Activated naive CD8-positive, alpha-beta T cell treated with anti-CD3 and anti-CD28 coated beads, Interleukin-2, amount 50 U/mL, for 24 hours (primary cell): ENCODE results near the gene IPO11.
"Not testable (repeated sequence)": the region's sequence is repeated elsewhere in the genome, so short reads cannot be mapped to it uniquely, and the experiment has no call there.

Experiments
- ATAC-seq: fragments of 150-1000 bp; cut with Tn5 transposase; one replicate; pipeline ENCODE4 v1.10.0; 2021
- DNase-seq: peaks from one replicate; pipeline ENCODE4 v3.0.0; 2021
- H3K27ac Mint-ChIP-seq: one replicate; pipeline ENCODE4 v1.8.0; 2021; ENCODE audit warnings: mild to moderate bottlenecking, mixed read lengths
- H3K27me3 Mint-ChIP-seq: one replicate; pipeline ENCODE4 v1.8.0; 2021; ENCODE audit warnings: mixed read lengths
- H3K36me3 Mint-ChIP-seq: one replicate; pipeline ENCODE4 v1.8.0; 2021; ENCODE audit warnings: low read depth, mixed read lengths
- H3K4me1 Mint-ChIP-seq: one replicate; pipeline ENCODE4 v1.8.0; 2021; ENCODE audit warnings: mixed read lengths
- H3K4me3 Mint-ChIP-seq: one replicate; pipeline ENCODE4 v1.8.0; 2021; ENCODE audit warnings: mild to moderate bottlenecking, moderate library complexity, mixed read lengths
- H3K9me3 Mint-ChIP-seq: one replicate; pipeline ENCODE4 v1.8.0; 2021; ENCODE audit warnings: mixed read lengths

IPO11 gene

GRCh38 chr5:62600560-62601252 is 188.1 kb downstream of the IPO11 start:
- H3K36me3 Mint-ChIP-seq: peaks cover 29% of the 10 kb centered on the region
- peaks cover 3% of the 10 kb centered on the region for H3K4me1 Mint-ChIP-seq
- H3K27me3 Mint-ChIP-seq: no peaks in the 10 kb centered on the region
- no peak overlapping the region for H3K27ac Mint-ChIP-seq
- ATAC-seq: no peak
- DNase-seq: no peak
- H3K4me3 Mint-ChIP-seq: no peak overlapping the region
- H3K9me3 Mint-ChIP-seq: no peaks in the 10 kb centered on the region

GRCh38 chr5:62603934-62604333 is 191.4 kb downstream of the IPO11 start:
- peaks cover 31% of the 10 kb centered on the region for H3K36me3 Mint-ChIP-seq
- H3K27ac Mint-ChIP-seq: no peak overlapping the region
- no peaks in the 10 kb centered on the region for H3K27me3 Mint-ChIP-seq
- DNase-seq (no peak), ATAC-seq (no peak)
- H3K9me3 Mint-ChIP-seq: no peaks in the 10 kb centered on the region
- no peak overlapping the region for H3K4me3 Mint-ChIP-seq
- H3K4me1 Mint-ChIP-seq: peaks cover 6% of the 10 kb centered on the region

- no peaks in the 10 kb centered on the region for H3K9me3 Mint-ChIP-seq
- H3K36me3 Mint-ChIP-seq: peaks cover 40% of the 10 kb centered on the region
- no peak for ATAC-seq
- H3K4me1 Mint-ChIP-seq: peaks cover 6% of the 10 kb centered on the region
- no peak overlapping the region for H3K4me3 Mint-ChIP-seq
- no peaks in the 10 kb centered on the region for H3K27me3 Mint-ChIP-seq
- no peak for DNase-seq
- H3K27ac Mint-ChIP-seq: no peak overlapping the region
Observed at GRCh38 chr5:62605638-62606037, 193.1 kb downstream of the IPO11 start.

GRCh38 chr5:62606878-62607277 is 194.3 kb downstream of the IPO11 start:
- no peaks in the 10 kb centered on the region for H3K9me3 Mint-ChIP-seq
- no peak overlapping the region for H3K27ac Mint-ChIP-seq
- peaks cover 39% of the 10 kb centered on the region for H3K36me3 Mint-ChIP-seq
- no peak for ATAC-seq
- H3K4me3 Mint-ChIP-seq: no peak overlapping the region
- peaks cover 3% of the 10 kb centered on the region for H3K4me1 Mint-ChIP-seq
- H3K27me3 Mint-ChIP-seq: no peaks in the 10 kb centered on the region
- DNase-seq: no peak

- no peak overlapping the region for H3K4me3 Mint-ChIP-seq
Observed at GRCh38 chr5:62607615-62608014, 195.1 kb downstream of the IPO11 start.

GRCh38 chr5:62608529-62609511 is 196.3 kb downstream of the IPO11 start:
- ATAC-seq (no peak), DNase-seq (no peak)
- no peak overlapping the region for H3K27ac Mint-ChIP-seq
- H3K27me3 Mint-ChIP-seq: no peaks in the 10 kb centered on the region
- peaks cover 32% of the 10 kb centered on the region for H3K36me3 Mint-ChIP-seq
- no peak overlapping the region for H3K4me3 Mint-ChIP-seq
- H3K4me1 Mint-ChIP-seq: peaks cover 3% of the 10 kb centered on the region
- no peaks in the 10 kb centered on the region for H3K9me3 Mint-ChIP-seq

More at GRCh38 chr5:62607615-62608014, 195.1 kb downstream of the IPO11 start:
- Mint-ChIP-seq H3K4me1 (peaks cover 3% of the 10 kb centered on the region), H3K27ac (no peak overlapping the region), H3K36me3 (peaks cover 36% of the 10 kb centered on the region), H3K27me3 (no peaks in the 10 kb centered on the region), H3K9me3 (no peaks in the 10 kb centered on the region)
- ATAC-seq: no peak
- DNase-seq: no peak

- no peaks in the 10 kb centered on the region for H3K9me3 Mint-ChIP-seq
- H3K4me3 Mint-ChIP-seq: no peak overlapping the region
- H3K4me1 Mint-ChIP-seq: no peaks in the 10 kb centered on the region
- no peak overlapping the region for H3K27ac Mint-ChIP-seq
- DNase-seq (no peak), ATAC-seq (no peak)
- peaks cover 21% of the 10 kb centered on the region for H3K36me3 Mint-ChIP-seq
- no peaks in the 10 kb centered on the region for H3K27me3 Mint-ChIP-seq
Observed at GRCh38 chr5:62614355-62614754, 201.8 kb downstream of the IPO11 start.

- Mint-ChIP-seq H3K36me3 (peaks cover 16% of the 10 kb centered on the region), H3K4me1 (no peaks in the 10 kb centered on the region), H3K4me3 (no peak overlapping the region), H3K27me3 (no peaks in the 10 kb centered on the region), H3K27ac (no peak overlapping the region), H3K9me3 (no peaks in the 10 kb centered on the region)
- DNase-seq (no peak), ATAC-seq (no peak)
Observed at GRCh38 chr5:62616615-62617277, 204.2 kb downstream of the IPO11 start.

GRCh38 chr5:62617943-62618342 is 205.4 kb downstream of the IPO11 start:
- no peak overlapping the region for H3K4me3 Mint-ChIP-seq
- DNase-seq (no peak), ATAC-seq (no peak)
- H3K4me1 Mint-ChIP-seq: no peaks in the 10 kb centered on the region
- no peaks in the 10 kb centered on the region for H3K9me3 Mint-ChIP-seq
- no peak overlapping the region for H3K27ac Mint-ChIP-seq
- H3K36me3 Mint-ChIP-seq: peaks cover 14% of the 10 kb centered on the region
- H3K27me3 Mint-ChIP-seq: no peaks in the 10 kb centered on the region

- no peak overlapping the region for H3K4me3 Mint-ChIP-seq
- DNase-seq (no peak), ATAC-seq (no peak)
- no peaks in the 10 kb centered on the region for H3K27me3 Mint-ChIP-seq
- no peaks in the 10 kb centered on the region for H3K9me3 Mint-ChIP-seq
- H3K36me3 Mint-ChIP-seq: peaks cover 2% of the 10 kb centered on the region
- no peak overlapping the region for H3K27ac Mint-ChIP-seq
- H3K4me1 Mint-ChIP-seq: no peaks in the 10 kb centered on the region
Observed at GRCh38 chr5:62620761-62621160, 208.2 kb downstream of the IPO11 start.

GRCh38 chr5:62621280-62621679 is 208.7 kb downstream of the IPO11 start:
- H3K4me3 Mint-ChIP-seq: no peak overlapping the region
- H3K9me3 Mint-ChIP-seq: no peaks in the 10 kb centered on the region
- ATAC-seq: no peak
- no peak overlapping the region for H3K27ac Mint-ChIP-seq
- H3K27me3 Mint-ChIP-seq: no peaks in the 10 kb centered on the region
- no peaks in the 10 kb centered on the region for H3K4me1 Mint-ChIP-seq
- no peak for DNase-seq
- peaks cover 2% of the 10 kb centered on the region for H3K36me3 Mint-ChIP-seq

GRCh38 chr5:62623271-62623670 is 210.7 kb downstream of the IPO11 start:
- H3K4me1 Mint-ChIP-seq: no peaks in the 10 kb centered on the region
- H3K9me3 Mint-ChIP-seq: no peaks in the 10 kb centered on the region
- ATAC-seq: no peak
- peaks cover 1% of the 10 kb centered on the region for H3K36me3 Mint-ChIP-seq
- H3K27me3 Mint-ChIP-seq: no peaks in the 10 kb centered on the region
- H3K27ac Mint-ChIP-seq: no peak overlapping the region
- H3K4me3 Mint-ChIP-seq: no peak overlapping the region
- DNase-seq: no peak

- H3K36me3 Mint-ChIP-seq: not testable (repeated sequence)
Observed at GRCh38 chr5:62624436-62624835, 211.9 kb downstream of the IPO11 start.

GRCh38 chr5:62626534-62626933 is 214.0 kb downstream of the IPO11 start:
- DNase-seq (no peak), ATAC-seq (no peak)
- H3K9me3 Mint-ChIP-seq: no peaks in the 10 kb centered on the region
- H3K27ac Mint-ChIP-seq: no peak overlapping the region
- peaks cover 6% of the 10 kb centered on the region for H3K36me3 Mint-ChIP-seq
- no peak overlapping the region for H3K4me3 Mint-ChIP-seq
- no peaks in the 10 kb centered on the region for H3K4me1 Mint-ChIP-seq
- H3K27me3 Mint-ChIP-seq: no peaks in the 10 kb centered on the region

More at GRCh38 chr5:62624436-62624835, 211.9 kb downstream of the IPO11 start:
- H3K27ac Mint-ChIP-seq, H3K4me3 Mint-ChIP-seq, ATAC-seq, H3K9me3 Mint-ChIP-seq, H3K27me3 Mint-ChIP-seq, H3K4me1 Mint-ChIP-seq, DNase-seq: not testable (repeated sequence)
